Mucosa of rectum (tissue), 2 donors: Measurements from ENCODE around the gene WDR33.
A peak's percentile ranks its signal among the peaks of the same experiment; 100 is the strongest.

Experiments used
- H3K27ac ChIP-seq, 2 donors: one replicate each; pipeline ENCODE4 v1.7.0; 2013; ENCODE audit warnings: inconsistent platforms in 2 of 2, low read depth in 2 of 2, low read length in 2 of 2
- H3K27me3 ChIP-seq, 2 donors: one replicate each; pipeline ENCODE4 v1.7.0; 2013; ENCODE audit warnings: low read length in 2 of 2; ENCODE audit not compliant: control insufficient read depth in 2 of 2, insufficient read depth in 2 of 2
- H3K36me3 ChIP-seq, 2 donors: one replicate each; pipeline ENCODE4 v1.7.0; 2013; ENCODE audit warnings: low read length in 2 of 2; ENCODE audit not compliant: control insufficient read depth in 2 of 2, insufficient read depth in 2 of 2
- H3K4me1 ChIP-seq, 2 donors: one replicate each; pipeline ENCODE4 v1.7.0; 2013; ENCODE audit warnings: low read length in 2 of 2, mild to moderate bottlenecking in 1 of 2; ENCODE audit not compliant: control insufficient read depth in 2 of 2, insufficient read depth in 2 of 2
- H3K4me3 ChIP-seq, 2 donors: one replicate each; pipeline ENCODE4 v1.7.0; 2013; ENCODE audit warnings: low read length in 2 of 2
- H3K9ac ChIP-seq, 2 donors: one replicate each; pipeline ENCODE4 v1.7.0; 2013; ENCODE audit warnings: low read length in 2 of 2, low read depth in 1 of 2, mild to moderate bottlenecking in 1 of 2
- H3K9me3 ChIP-seq, 2 donors: one replicate each; pipeline ENCODE4 v1.7.0; 2013; ENCODE audit warnings: low read length in 2 of 2; ENCODE audit not compliant: control insufficient read depth in 2 of 2
- donor health status: healthy.
- donor health status: Normal muscosa, but diverticular disease.

Gene WDR33

GRCh38 chr2:127747621-127748020 is 63.4 kb downstream of the WDR33 start:
- H3K9ac ChIP-seq: no peak overlapping the region
- no peak overlapping the region for H3K27ac ChIP-seq
- H3K9me3 ChIP-seq: no peaks in the 10 kb centered on the region
- H3K36me3 ChIP-seq: peaks cover 12 to 16% of the 10 kb centered on the region in 2 donors
- H3K4me1 ChIP-seq: no peaks in the 10 kb centered on the region
- H3K4me3 ChIP-seq: no peak overlapping the region
- H3K27me3 ChIP-seq: no peaks in the 10 kb centered on the region

GRCh38 chr2:127743477-127744026 is 67.4 kb downstream of the WDR33 start:
- Histone ChIP-seq H3K9ac (no peak overlapping the region), H3K4me1 (no peaks in the 10 kb centered on the region), H3K36me3 (peaks cover 10 to 15% of the 10 kb centered on the region in 2 donors), H3K27me3 (no peaks in the 10 kb centered on the region), H3K27ac (no peak overlapping the region), H3K4me3 (no peak overlapping the region), H3K9me3 (no peaks in the 10 kb centered on the region)

- Histone ChIP-seq H3K36me3 (peaks cover 6% of the 10 kb centered on the region in 2 donors), H3K4me3 (no peak overlapping the region), H3K4me1 (no peaks in the 10 kb centered on the region), H3K9ac (no peak overlapping the region), H3K9me3 (no peaks in the 10 kb centered on the region), H3K27ac (no peak overlapping the region), H3K27me3 (no peaks in the 10 kb centered on the region)
Observed at GRCh38 chr2:127740665-127741288, 70.2 kb downstream of the WDR33 start.

- Histone ChIP-seq H3K9me3 (no peaks in the 10 kb centered on the region), H3K9ac (no peak overlapping the region), H3K4me1 (no peaks in the 10 kb centered on the region), H3K27ac (no peak overlapping the region), H3K4me3 (no peak overlapping the region), H3K36me3 (peaks cover 2 to 3% of the 10 kb centered on the region in 2 donors), H3K27me3 (no peaks in the 10 kb centered on the region)
Observed at GRCh38 chr2:127739800-127740199, 71.2 kb downstream of the WDR33 start.

- Histone ChIP-seq H3K27ac (no peak overlapping the region), H3K27me3 (no peaks in the 10 kb centered on the region), H3K4me1 (no peaks in the 10 kb centered on the region), H3K4me3 (no peak overlapping the region), H3K9ac (no peak overlapping the region), H3K36me3 (no peaks in the 10 kb centered on the region), H3K9me3 (no peaks in the 10 kb centered on the region)
Observed at GRCh38 chr2:127737892-127738291, 73.1 kb downstream of the WDR33 start.

- H3K4me3 ChIP-seq: no peak overlapping the region
- H3K27ac ChIP-seq: no peak overlapping the region
- no peaks in the 10 kb centered on the region for H3K36me3 ChIP-seq
- H3K4me1 ChIP-seq: no peaks in the 10 kb centered on the region
- H3K9me3 ChIP-seq: no peaks in the 10 kb centered on the region
- H3K27me3 ChIP-seq: no peaks in the 10 kb centered on the region
- H3K9ac ChIP-seq: no peak overlapping the region
Observed at GRCh38 chr2:127735537-127736399, 75.2 kb downstream of the WDR33 start.

GRCh38 chr2:127735044-127735443 is 75.9 kb downstream of the WDR33 start:
- Histone ChIP-seq H3K4me1 (no peaks in the 10 kb centered on the region), H3K9ac (no peak overlapping the region), H3K27ac (no peak overlapping the region)

GRCh38 chr2:127733816-127734537 is 77.0 kb downstream of the WDR33 start:
- Histone ChIP-seq H3K27me3 (no peaks in the 10 kb centered on the region), H3K4me3 (peak overlapping the region in 1 of 2 donors; percentile 4), H3K36me3 (no peaks in the 10 kb centered on the region), H3K9ac (no peak overlapping the region), H3K27ac (no peak overlapping the region), H3K4me1 (no peaks in the 10 kb centered on the region), H3K9me3 (no peaks in the 10 kb centered on the region)

More at GRCh38 chr2:127735044-127735443, 75.9 kb downstream of the WDR33 start:
- no peaks in the 10 kb centered on the region for H3K9me3 ChIP-seq
- no peak overlapping the region for H3K4me3 ChIP-seq
- no peaks in the 10 kb centered on the region for H3K36me3 ChIP-seq
- no peaks in the 10 kb centered on the region for H3K27me3 ChIP-seq

- Histone ChIP-seq H3K9me3 (no peaks in the 10 kb centered on the region), H3K4me1 (no peaks in the 10 kb centered on the region), H3K27me3 (no peaks in the 10 kb centered on the region), H3K36me3 (no peaks in the 10 kb centered on the region), H3K9ac (no peak overlapping the region), H3K27ac (no peak overlapping the region), H3K4me3 (peak overlapping the region in 1 of 2 donors; percentile 4)
Observed at GRCh38 chr2:127733113-127733815, 77.7 kb downstream of the WDR33 start.
